H1 (cell line): ENCODE data around the gene USP49.

ENCODE experiments used
- BRCA1 ChIP-seq: IDR thresholded peaks from 2 replicates; pipeline ENCODE4 v1.6.1; 2012; ENCODE audit warnings: low read depth, low read length, improper control_type of control experiment
- CTCF ChIP-seq, 3 experiments: IDR thresholded peaks; 1 replicate in 2 of 3; 2 replicates in 1 of 3; pipeline versions ENCODE4 v1.5.1 to v1.6.1; 2011; ENCODE audit warnings: low read length in 3 of 3, mild to moderate bottlenecking in 3 of 3, inconsistent platforms in 2 of 3, low read depth in 1 of 3, moderate library complexity in 1 of 3; ENCODE audit not compliant: insufficient read depth in 1 of 3; ENCODE audit errors: control extremely low read depth in 1 of 3
- E2F6 ChIP-seq: IDR thresholded peaks from 2 replicates; pipeline ENCODE4 v1.6.1; 2012; ENCODE audit warnings: inconsistent platforms
- MAX ChIP-seq: IDR thresholded peaks from 2 replicates; pipeline ENCODE4 v1.6.1; 2012; ENCODE audit warnings: inconsistent platforms
- POLR2A ChIP-seq, 2 experiments: IDR thresholded peaks; 1 replicate in 1 of 2; 2 replicates in 1 of 2; pipeline ENCODE4 v1.6.1; 2011; ENCODE audit warnings: low read depth in 2 of 2, low read length in 2 of 2, mild to moderate bottlenecking in 2 of 2; ENCODE audit errors: control extremely low read depth in 1 of 2
- RAD21 ChIP-seq, 2 experiments: IDR thresholded peaks in 1 of 2; conservative IDR thresholded peaks in 1 of 2; 2 replicates each; pipeline ENCODE4 v1.6.1; 2011; ENCODE audit warnings: low read depth in 2 of 2, low read length in 2 of 2, improper control_type of control experiment in 1 of 2, inconsistent platforms in 1 of 2, mild to moderate bottlenecking in 1 of 2, moderate library complexity in 1 of 2
- TAF1 ChIP-seq: IDR thresholded peaks from 2 replicates; pipeline ENCODE4 v1.6.1; 2011; ENCODE audit warnings: mild to moderate bottlenecking, low read depth, low read length
- TEAD4 ChIP-seq: IDR thresholded peaks from 2 replicates; pipeline ENCODE4 v1.6.1; 2012; ENCODE audit warnings: low read depth, low read length, inconsistent platforms, mixed read lengths

GRCh38 chr6:41892921-41893564 is 2.1 kb downstream of the USP49 start:
- TF ChIP-seq MAX (no peak), CTCF (IDR thresholded peaks at IDR 0.05; ENCODE audit: control extremely low read depth in 1 of 3, insufficient read depth in 1 of 3, low read depth in 1 of 3, low read length in 3 of 3) (no peak), POLR2A (IDR thresholded peaks at IDR 0.05; ENCODE audit: control extremely low read depth in 1 of 2, low read depth in 2 of 2, low read length in 2 of 2) (no peak), TAF1 (no peak), BRCA1 (no peak), TEAD4 (no peak), E2F6 (no peak), RAD21 (IDR thresholded peaks at IDR 0.05 in 1 of 2, conservative IDR thresholded peaks at IDR 0.05 in 1 of 2; ENCODE audit: low read depth in 2 of 2, low read length in 2 of 2) (no peak)
